Kidney (tissue), 14 donors: ENCODE results near the gene PDE6D. TPM values are rescaled to one million over a fixed set of nuclear protein-coding genes. Genes with fewer than 3 reads are reported as not detected.

Source experiments
- DNase-seq, 5 donors: peaks; one replicate each; pipeline ENCODE4 v3.0.0-alpha.2; 2013 to 2020
- FAIRE-seq: peaks from 2 replicates; lab custom pipeline; 2012; peaks lifted over from hg19 to GRCh38; lab: Jason Lieb, UNC
- H3K27ac ChIP-seq, 2 donors: one replicate each; pipeline ENCODE4 v1.7.0; 2013; ENCODE audit warnings: low read depth in 2 of 2, low read length in 2 of 2, inconsistent platforms in 1 of 2
- H3K27me3 ChIP-seq: one replicate; pipeline ENCODE4 v1.7.1; 2013; ENCODE audit warnings: low read length, inconsistent platforms; ENCODE audit not compliant: control insufficient read depth, insufficient read depth
- H3K36me3 ChIP-seq, 3 donors: one replicate each; pipeline versions ENCODE4 v1.7.0 to v1.7.1; 2013; ENCODE audit warnings: low read length in 3 of 3, control low read depth in 1 of 3, inconsistent platforms in 1 of 3; ENCODE audit not compliant: insufficient read depth in 3 of 3, control insufficient read depth in 2 of 3
- H3K4me1 ChIP-seq, 3 donors: one replicate each; pipeline versions ENCODE4 v1.7.0 to v1.7.1; 2013; ENCODE audit warnings: low read length in 3 of 3, inconsistent platforms in 1 of 3, low read depth in 1 of 3; ENCODE audit not compliant: control insufficient read depth in 2 of 3, insufficient read depth in 2 of 3
- H3K4me3 ChIP-seq, 3 donors: one replicate each; pipeline versions ENCODE4 v1.7.0 to v1.8.1; 2013; ENCODE audit warnings: low read length in 3 of 3, control low read depth in 1 of 3, inconsistent platforms in 1 of 3
- H3K9ac ChIP-seq, 3 donors: one replicate each; pipeline versions ENCODE4 v1.7.0 to v1.7.1; 2013; ENCODE audit warnings: low read length in 3 of 3, control low read depth in 1 of 3, inconsistent platforms in 1 of 3
- H3K9me3 ChIP-seq, 3 donors: one replicate each; pipeline versions ENCODE4 v1.7.0 to v1.7.1; 2013; ENCODE audit warnings: low read length in 3 of 3, control low read depth in 1 of 3, inconsistent platforms in 1 of 3; ENCODE audit not compliant: control insufficient read depth in 2 of 3, insufficient read depth in 1 of 3
- intact Hi-C: fragments of 100-400 bp; cut with DNase I; formaldehyde crosslinking; loops from one replicate; pipeline ENCODE4 v1.11.1; 2022
- polyA plus RNA-seq: library from polyadenylated mRNA; stranded (reverse); fragments of 350-450 nt; fragmentation: Illumina TruSeq; extraction: RNeasy Lipid Tissue Mini Kit (QIAGEN cat#74804); gene quantifications from one replicate; pipeline ENCODE4 v1.2.3, GENCODE V29; 2014; ENCODE audit warnings: low read depth, low replicate concordance; ENCODE audit not compliant: insufficient read depth
- total RNA-seq: library from RNA; stranded (reverse); fragmentation: NEBNext Ultra II Directional; extraction: Animal tissue kit (Norgen Biotek cat#: 25700); gene quantifications from one replicate; pipeline ENCODE4 v1.2.1, GENCODE V29; 2021
- TF ChIP-seq, protein P1 (sequence below): IDR thresholded peaks from 3 replicates; pipeline ENCODE4 v1.5.1; 2012; ENCODE audit warnings: mild to moderate bottlenecking, moderate library complexity, borderline replicate concordance; ENCODE audit not compliant: insufficient read depth; ENCODE audit errors: extremely low read depth
- donor health status: control.
- donor health status: control.
- donor health status: control.
- donor health status: control.
- donor health status: control.
- donor health status: DM: yes; HTN: yes; CAD: no.
- donor health status: Normal renal cell carcinoma (clear cell type).

The PDE6D gene
- total and polyA plus RNA-seq, 2 donors from 2014 or later, result 21.7 to 28.2 TPM

DNA sequence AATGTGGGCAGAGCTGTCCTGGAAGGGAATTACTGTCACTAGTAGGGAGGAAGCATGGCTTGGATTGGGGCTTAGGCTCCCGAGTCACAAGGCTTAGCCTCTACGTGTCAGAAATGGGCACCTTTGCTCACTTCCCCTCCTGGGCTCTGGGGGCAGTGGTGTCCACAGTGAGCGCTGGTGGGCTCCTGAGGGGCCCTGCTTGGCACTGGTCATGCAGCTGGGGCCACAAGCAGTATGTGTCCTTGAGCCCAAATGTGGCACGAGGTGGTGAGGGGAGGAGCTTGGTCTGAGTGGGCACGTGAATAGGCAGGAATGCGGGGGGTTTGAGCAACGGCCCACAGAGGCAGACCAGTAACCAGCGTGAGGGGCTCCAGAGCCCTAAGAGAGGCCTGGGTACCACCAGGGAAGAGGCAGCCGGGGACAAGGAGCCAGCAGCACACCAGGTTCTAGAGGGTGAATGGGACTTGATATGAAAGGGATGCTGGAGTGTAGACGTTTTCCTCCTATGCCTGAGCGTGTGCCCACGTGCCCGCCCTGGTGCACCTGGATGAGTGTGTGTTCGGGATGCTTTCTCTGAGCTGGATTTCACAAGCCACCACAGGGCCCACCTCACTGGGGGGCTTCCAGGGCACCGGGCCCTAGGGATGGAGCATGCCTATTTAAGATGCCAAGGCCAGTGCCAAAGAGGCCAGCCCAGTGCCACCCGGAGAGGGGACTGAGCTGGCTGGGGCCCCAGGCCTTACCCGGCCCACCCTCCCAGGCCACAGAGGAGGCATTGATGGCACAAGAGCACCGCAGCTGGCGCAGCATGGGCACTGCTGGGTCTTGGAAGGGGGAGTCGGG lies 95.5 kb downstream of the PDE6D start:
- TF ChIP-seq, protein P1, sequence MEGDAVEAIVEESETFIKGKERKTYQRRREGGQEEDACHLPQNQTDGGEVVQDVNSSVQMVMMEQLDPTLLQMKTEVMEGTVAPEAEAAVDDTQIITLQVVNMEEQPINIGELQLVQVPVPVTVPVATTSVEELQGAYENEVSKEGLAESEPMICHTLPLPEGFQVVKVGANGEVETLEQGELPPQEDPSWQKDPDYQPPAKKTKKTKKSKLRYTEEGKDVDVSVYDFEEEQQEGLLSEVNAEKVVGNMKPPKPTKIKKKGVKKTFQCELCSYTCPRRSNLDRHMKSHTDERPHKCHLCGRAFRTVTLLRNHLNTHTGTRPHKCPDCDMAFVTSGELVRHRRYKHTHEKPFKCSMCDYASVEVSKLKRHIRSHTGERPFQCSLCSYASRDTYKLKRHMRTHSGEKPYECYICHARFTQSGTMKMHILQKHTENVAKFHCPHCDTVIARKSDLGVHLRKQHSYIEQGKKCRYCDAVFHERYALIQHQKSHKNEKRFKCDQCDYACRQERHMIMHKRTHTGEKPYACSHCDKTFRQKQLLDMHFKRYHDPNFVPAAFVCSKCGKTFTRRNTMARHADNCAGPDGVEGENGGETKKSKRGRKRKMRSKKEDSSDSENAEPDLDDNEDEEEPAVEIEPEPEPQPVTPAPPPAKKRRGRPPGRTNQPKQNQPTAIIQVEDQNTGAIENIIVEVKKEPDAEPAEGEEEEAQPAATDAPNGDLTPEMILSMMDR, result no peak
- Histone ChIP-seq H3K4me1 (peaks cover 0 to 6% (median 2%) of the 10 kb centered on the region in 3 donors), H3K27ac (no peak overlapping the region), H3K4me3 (no peak overlapping the region), H3K9me3 (no peaks in the 10 kb centered on the region), H3K27me3 (no peaks in the 10 kb centered on the region), H3K36me3 (no peaks in the 10 kb centered on the region), H3K9ac (no peak overlapping the region)
- no peak for FAIRE-seq
- DNase-seq, result no peak
- intact Hi-C loops, result no loop called here

GRCh38 chr2:231684314-231685223 lies 96.5 kb downstream of the PDE6D start:
- no peak for FAIRE-seq
- H3K27ac ChIP-seq, result no peak overlapping the region
- no peak for DNase-seq
- H3K9me3 ChIP-seq, result no peaks in the 10 kb centered on the region
- H3K9ac ChIP-seq, result no peak overlapping the region
- no peaks in the 10 kb centered on the region for H3K27me3 ChIP-seq
- intact Hi-C loops, result loop anchor here (5.0 kb wide), 1 partner anchor 33 kb away; no protein-coding TSS in a partner anchor
- no peak overlapping the region for H3K4me3 ChIP-seq
- no peaks in the 10 kb centered on the region for H3K36me3 ChIP-seq
- H3K4me1 ChIP-seq, result peaks cover 0 to 6% (median 2%) of the 10 kb centered on the region in 3 donors
- TF ChIP-seq, protein P1, result no peak

- H3K36me3 ChIP-seq, result no peaks in the 10 kb centered on the region
- no peaks in the 10 kb centered on the region for H3K9me3 ChIP-seq
- intact Hi-C loops, result loop anchor here (5.0 kb wide), 1 partner anchor 34 kb away; no protein-coding TSS in a partner anchor
- no peaks in the 10 kb centered on the region for H3K27me3 ChIP-seq
- DNase-seq, result no peak
- TF ChIP-seq, protein P1, result no peak
- no peak overlapping the region for H3K27ac ChIP-seq
- H3K9ac ChIP-seq, result no peak overlapping the region
- H3K4me1 ChIP-seq, result peaks cover 0 to 6% (median 2%) of the 10 kb centered on the region in 3 donors
- FAIRE-seq, result no peak
- H3K4me3 ChIP-seq, result no peak overlapping the region
Measured at GRCh38 chr2:231683292-231684235, 97.5 kb downstream of the PDE6D start.
